ENCODE data around the gene PRKAR1B.

GRCh38 chr7:745431-746154, 18.5 kb upstream of the PRKAR1B start:
- no peak for TF ChIP-seq CTCF (conservative IDR thresholded peaks at IDR 0.05 in 1 of 2, IDR thresholded peaks at IDR 0.05 in 1 of 2; ENCODE audit: extremely low read depth in 1 of 2, insufficient read depth in 1 of 2, low read depth in 1 of 2, low read length in 2 of 2)
- TF ChIP-seq EZH2 (IDR thresholded peaks at IDR 0.05; ENCODE audit: borderline replicate concordance, low read length) = no peak

Measured in mammary epithelial cell (primary cell).